GM23248 (cell line): Measurements from ENCODE around the gene SYNE2.

Source experiments
- EZH2 ChIP-seq: fragments of 200-600 bp; sonication (generic); IDR thresholded peaks from 2 replicates; pipeline ENCODE4 v1.6.1; 2018; ENCODE audit warnings: antibody characterized with exemption, mild to moderate bottlenecking; ENCODE audit not compliant: insufficient read depth, poor library complexity, severe bottlenecking
- EZH2phosphoT487 ChIP-seq: fragments of 200-600 bp; sonication (generic); IDR thresholded peaks from 2 replicates; pipeline ENCODE4 v1.6.1; 2018; ENCODE audit warnings: antibody characterized with exemption, moderate library complexity, mild to moderate bottlenecking, low read depth; ENCODE audit not compliant: insufficient read depth

DNA sequence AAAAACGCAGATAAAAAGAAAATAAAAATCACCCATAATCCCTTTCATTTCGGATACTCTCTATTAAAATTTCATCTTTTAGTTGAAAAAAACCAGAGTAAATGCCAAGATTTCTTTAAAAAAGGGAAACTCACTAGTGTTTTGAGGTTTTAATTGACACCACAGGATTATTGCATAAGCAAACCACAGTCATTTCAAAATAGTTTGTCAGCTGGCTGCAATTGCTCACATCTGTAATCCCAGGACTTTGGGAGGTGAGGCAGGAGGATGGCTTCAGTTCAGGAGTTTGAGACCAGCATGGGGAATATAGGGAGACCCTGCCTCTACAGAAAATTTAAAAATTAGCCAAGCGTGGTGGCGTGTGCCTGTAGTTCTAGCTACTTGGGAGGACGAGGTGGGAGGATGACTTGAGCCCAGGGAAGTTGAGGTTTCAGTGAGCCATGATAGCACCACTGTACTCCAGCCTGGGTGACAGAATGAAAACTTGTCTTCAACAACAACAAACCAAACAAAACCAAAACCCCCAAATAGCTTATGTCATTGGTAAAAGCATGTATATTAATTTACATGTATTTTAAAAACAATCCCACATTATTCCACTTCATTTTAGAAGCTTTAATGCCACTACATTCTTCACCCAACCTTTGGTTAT lies 48.8 kb downstream of the SYNE2 start:
- TF ChIP-seq EZH2phosphoT487, result no peak
- TF ChIP-seq EZH2, result no peak
